ENCODE measurements around the gene SLCO4C1.

GRCh38 chr5:102196481-102196880, 99.6 kb downstream of the SLCO4C1 start:
- TF ChIP-seq ZNF76 (tag by site-specific recombination; IDR thresholded peaks at IDR 0.05; ENCODE audit: borderline replicate concordance, low read depth) (no peak), CTCF (tag by site-specific recombination; IDR thresholded peaks at IDR 0.05) (no peak), HOXC10 (CRISPR knock-in tag; IDR thresholded peaks at IDR 0.05) (no peak), ZNF202 (tag by site-specific recombination; IDR thresholded peaks at IDR 0.05; ENCODE audit: borderline replicate concordance) (no peak), KLF17 (tag by site-specific recombination; IDR thresholded peaks at IDR 0.05) (no peak), PBX3 (CRISPR knock-in tag; IDR thresholded peaks at IDR 0.05) (no peak)

Measured in HEK293 (cell line).